HG02678 (cell line): ENCODE data around the gene SF3A1.
A peak's percentile ranks its signal among the peaks of the same experiment; 100 is the strongest.
"Not testable (repeated sequence)": the region's sequence is repeated elsewhere in the genome, so short reads cannot be mapped to it uniquely, and the experiment has no call there.

Experiments used
- ATAC-seq: cut with Tn5 transposase; IDR thresholded peaks from one replicate; pipeline ENCODE4 v1.9.1; 2021; ENCODE audit warnings: mild to moderate bottlenecking, moderate library complexity; ENCODE audit not compliant: unreplicated experiment

The SF3A1 gene

DNA sequence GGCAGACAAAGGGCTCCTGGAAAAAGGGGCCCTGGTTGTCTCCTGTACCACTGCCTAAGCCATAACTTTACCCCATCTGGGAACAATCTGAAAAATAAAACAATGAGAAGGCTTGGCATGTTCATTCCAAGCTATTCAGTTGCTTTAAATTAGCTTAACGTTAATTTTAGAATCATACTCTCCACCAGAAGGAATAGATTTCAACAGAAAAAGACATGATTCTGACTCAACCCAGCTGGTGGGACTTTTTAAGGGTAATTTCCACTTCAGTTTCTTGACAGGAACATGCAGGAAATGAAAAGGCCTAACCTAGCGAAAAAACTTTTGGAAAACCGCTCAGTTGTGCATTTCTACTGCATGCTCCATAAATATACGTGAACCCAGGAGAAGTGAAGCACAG, 7.9 kb downstream of the SF3A1 start:
- no peak for ATAC-seq

DNA sequence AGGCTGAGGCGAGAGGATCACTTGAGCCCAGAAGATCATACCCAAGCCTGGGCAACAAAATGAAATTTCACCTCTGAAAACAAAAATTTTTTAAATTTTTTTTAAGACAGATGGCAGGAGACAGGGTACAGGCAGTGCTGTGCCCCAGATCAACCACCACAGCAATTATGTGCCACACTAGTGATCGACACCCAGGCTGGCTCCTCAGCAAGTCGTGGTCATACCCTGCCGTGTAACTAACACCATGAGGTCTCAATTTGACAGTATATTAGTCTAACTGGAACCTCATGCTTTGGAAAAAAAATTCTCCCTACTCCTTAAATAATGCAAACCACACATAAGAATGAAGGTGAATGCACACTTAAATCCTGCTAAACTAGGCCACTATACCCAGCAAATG, 8.3 kb downstream of the SF3A1 start:
- no peak for ATAC-seq

GRCh38 chr22:30347255-30347892, 9.3 kb downstream of the SF3A1 start:
- ATAC-seq: no peak

GRCh38 chr22:30344447-30345200, 12.1 kb downstream of the SF3A1 start:
- ATAC-seq: no peak

- ATAC-seq: no peak
Measured at GRCh38 chr22:30340911-30341685, 15.6 kb downstream of the SF3A1 start.

DNA sequence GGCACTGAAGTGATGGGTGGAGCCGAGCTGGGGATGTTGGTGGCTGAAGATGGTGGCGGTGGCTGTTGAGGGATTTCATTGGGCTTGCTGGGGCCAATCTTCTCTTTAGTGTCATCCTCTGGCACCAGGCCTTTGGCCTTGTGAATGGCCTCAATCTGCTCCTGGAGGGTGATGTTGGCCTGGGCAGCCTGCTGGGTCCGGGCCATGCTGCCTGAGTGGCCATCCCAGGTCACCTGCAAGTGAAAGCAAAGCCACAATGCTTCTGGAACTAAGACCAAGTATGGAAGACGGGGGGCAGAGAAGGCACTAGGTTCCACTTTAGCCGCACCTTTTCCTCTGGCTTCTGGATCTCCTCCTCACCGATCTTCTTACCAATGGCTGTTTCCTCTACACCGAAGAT, 17.9 kb downstream of the SF3A1 start:
- no peak for ATAC-seq

DNA sequence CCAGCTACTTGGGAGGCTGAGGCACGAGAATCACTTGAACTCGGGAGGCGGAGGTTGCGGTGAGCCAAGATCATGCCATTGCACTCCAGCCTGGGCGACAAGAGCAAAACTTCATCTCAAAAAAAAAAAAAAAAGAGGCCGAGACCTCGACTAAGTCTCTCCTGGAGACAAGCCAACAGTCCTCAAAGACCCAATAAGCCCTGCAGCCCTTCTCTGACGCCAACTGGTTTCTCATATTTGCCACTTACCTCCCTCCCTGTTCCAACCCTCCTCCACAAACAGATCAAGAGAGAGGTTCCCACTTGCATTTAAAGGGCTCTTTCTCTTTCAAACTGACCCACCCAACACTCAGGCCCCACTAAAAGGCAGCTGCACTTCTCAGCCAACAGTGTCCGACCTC, 18.4 kb downstream of the SF3A1 start:
- ATAC-seq: not testable (repeated sequence)

DNA sequence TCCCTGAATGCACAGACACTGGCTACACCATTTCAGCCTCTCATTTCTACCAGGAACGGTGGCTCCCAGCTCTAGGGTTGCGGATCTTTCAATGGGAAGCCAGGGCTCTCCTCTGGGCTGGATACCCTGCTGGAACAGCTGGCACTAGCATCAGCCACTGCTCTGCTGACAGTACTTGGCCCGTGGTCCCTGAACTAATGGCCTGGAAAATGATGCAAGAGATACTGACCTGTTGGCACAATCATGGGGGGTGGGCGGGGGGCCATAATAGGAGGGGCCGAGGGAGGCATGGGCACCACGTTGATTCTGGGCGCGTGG, 19.3 kb downstream of the SF3A1 start:
- no peak for ATAC-seq

DNA sequence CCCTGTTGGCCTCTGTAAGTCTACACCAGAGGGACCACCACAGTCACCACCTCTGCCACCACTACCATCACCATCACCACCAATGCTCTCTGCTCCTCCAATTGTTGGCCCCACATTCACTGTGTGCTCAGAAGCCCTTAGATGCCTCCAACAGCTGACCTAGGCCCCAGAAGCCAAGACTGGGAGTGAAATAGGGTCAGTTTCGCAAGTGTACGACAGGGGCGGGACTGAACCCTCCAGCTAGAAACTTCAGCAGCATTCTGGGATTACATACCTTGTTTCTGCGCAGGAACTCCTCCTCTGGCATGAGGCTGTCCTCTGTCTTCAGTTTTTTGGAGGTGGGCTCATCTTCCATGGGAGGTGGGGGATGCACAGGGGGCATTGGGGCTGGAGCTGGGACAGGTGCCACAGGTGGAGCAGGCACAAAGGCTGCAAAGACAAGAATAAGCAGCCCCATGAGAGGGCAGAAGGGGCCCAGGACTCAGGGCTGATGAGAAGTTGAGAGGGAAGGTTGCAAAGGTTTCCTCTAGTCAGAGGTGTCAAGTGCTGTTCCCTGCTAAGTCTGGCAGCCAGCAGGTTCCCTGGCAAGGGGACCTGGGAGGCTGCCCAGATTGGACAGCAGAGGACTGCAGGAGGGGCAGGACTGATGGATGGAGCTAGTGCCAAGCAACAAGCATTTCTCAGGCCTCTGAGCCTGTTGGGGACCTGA, 19.8 kb downstream of the SF3A1 start:
- ATAC-seq: no peak

- no peak for ATAC-seq
Measured at GRCh38 chr22:30335236-30335635, 21.5 kb downstream of the SF3A1 start.

GRCh38 chr22:30334646-30335045, 22.0 kb downstream of the SF3A1 start:
- no peak for ATAC-seq

- ATAC-seq: no peak
Measured at GRCh38 chr22:30333707-30334087, 23.0 kb downstream of the SF3A1 start.

GRCh38 chr22:30332994-30333706, 23.5 kb downstream of the SF3A1 start:
- no peak for ATAC-seq

DNA sequence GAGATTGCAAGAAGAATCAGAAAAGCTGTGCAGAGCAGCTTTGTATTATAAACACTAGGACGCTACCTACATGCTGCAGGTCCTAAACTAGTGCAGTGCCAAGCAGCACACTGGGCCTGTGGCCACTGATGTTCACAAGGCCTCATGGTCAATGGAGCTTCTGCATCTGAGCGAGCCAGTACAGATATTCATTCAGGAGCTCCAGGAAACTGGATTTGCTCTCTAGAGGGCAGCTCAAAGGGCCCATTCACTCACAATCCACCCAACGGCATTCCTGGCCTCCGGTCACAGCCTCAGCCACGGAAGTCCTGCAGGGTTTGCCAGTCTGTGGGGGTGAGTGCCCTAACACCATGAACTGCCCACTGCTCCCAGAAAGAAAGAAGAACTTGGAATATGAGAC, 24.1 kb downstream of the SF3A1 start:
- ATAC-seq: no peak

GRCh38 chr22:30328466-30329049, 28.1 kb downstream of the SF3A1 start:
- no peak for ATAC-seq

DNA sequence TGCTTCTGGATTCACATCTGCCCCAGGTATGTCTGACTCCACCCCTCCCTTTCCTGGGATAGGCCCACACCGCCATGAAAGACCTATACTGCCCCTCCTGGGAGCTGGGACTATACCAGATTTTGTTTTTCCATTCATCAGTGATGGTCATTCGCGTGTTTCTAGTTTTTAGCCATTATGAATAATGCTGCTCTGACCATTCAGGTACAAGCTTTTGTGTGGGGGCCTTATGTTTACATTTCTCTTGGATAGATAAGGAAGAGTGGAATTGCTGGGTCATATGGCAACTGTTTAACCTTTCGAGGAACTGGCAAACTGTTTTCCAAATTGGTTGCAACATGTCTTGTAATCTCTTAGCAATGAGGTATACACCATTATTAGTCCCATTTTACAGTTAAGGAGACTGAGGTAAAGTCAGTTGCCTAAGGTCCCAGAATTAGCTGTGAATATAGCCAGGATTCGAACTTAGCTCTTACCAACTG, 28.8 kb downstream of the SF3A1 start:
- ATAC-seq: no peak

GRCh38 chr22:30326706-30327362, 29.9 kb downstream of the SF3A1 start, which contains the start of gene TBC1D10A:
Gene TBC1D10A, minus strand, starts transcription at chr22:30326941. Its CDS starts 60 bp downstream, at chr22:30326881.
- peak; percentile 89 for ATAC-seq

DNA sequence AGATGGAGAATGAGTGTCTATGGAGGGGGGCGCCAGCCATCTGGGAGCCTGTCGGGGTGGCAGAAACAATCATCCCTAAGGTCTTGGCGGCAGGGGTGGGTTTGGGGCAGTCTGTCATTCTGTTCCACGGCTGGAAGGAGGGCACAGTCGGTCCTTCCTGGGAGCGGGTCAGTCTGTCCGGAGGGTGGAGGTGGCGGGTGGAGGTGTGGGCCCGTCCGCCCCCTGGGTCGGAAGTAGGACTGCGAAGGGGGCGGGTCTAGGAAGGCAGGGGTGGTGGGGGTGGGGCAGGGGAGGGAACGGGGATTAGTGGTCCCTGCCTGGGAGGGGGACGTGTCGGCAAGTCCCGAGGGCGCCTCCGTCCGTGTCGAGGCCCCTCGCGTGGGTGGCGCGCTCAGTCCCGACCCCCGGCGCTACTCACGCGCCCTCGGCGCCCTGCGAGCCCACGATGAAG, 30.4 kb downstream of the SF3A1 start:
- ATAC-seq: peak; percentile 25

DNA sequence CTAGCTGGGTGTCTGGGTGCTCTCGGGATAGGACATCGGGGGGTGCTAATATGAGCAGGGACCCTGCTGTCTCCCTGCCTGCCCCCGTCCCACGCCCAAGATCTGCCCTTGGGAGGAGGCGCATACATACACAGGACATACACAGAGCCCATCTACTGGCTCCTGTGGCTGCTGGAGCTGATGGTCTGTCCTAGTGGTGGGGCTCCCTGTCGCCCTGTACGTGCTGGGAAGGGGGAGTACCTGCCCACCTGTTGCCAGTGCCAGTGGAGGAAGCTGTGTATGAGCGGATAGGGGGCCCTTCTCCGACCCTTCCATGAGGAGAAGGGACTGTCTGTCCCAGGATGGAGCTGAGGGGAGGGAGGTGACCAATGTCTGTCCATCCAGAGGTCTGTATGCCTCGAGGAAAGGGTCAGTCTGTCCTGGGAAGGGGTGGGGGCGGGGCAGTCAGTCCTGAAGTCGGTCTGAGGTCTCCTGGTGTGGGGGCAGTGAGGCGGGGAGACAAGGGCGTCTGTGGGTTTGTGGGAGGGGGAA, 30.9 kb downstream of the SF3A1 start:
- ATAC-seq: no peak
